ENCODE measurements around the gene TBC1D3B.
"Not testable (repeated sequence)": the region's sequence is repeated elsewhere in the genome, so short reads cannot be mapped to it uniquely, and the experiment has no call there.

DNA sequence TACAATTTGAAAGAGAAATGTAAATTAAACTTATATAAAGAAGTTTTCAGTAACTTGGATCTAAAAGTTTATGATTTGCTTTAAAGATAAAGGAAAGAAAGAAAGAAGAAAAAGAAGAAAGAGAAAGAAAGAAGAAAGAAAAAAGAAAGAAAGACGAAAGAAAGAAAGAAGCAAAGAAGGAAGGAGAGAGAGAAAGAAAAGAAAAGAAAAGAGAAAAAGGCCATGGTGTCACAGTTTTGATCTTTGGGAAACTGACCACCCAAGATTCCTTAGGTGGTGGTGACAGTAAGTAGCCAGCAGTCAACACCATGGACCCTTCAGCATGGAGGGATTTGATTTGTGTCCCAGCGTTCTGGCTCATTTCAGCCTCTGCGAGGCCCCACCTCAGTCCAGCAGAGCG lies 24.7 kb upstream of the TBC1D3B start:
- TF ChIP-seq, protein P1, sequence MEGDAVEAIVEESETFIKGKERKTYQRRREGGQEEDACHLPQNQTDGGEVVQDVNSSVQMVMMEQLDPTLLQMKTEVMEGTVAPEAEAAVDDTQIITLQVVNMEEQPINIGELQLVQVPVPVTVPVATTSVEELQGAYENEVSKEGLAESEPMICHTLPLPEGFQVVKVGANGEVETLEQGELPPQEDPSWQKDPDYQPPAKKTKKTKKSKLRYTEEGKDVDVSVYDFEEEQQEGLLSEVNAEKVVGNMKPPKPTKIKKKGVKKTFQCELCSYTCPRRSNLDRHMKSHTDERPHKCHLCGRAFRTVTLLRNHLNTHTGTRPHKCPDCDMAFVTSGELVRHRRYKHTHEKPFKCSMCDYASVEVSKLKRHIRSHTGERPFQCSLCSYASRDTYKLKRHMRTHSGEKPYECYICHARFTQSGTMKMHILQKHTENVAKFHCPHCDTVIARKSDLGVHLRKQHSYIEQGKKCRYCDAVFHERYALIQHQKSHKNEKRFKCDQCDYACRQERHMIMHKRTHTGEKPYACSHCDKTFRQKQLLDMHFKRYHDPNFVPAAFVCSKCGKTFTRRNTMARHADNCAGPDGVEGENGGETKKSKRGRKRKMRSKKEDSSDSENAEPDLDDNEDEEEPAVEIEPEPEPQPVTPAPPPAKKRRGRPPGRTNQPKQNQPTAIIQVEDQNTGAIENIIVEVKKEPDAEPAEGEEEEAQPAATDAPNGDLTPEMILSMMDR (IDR thresholded peaks at IDR 0.05; ENCODE audit: low read length), result not testable (repeated sequence)
- not testable (repeated sequence) for TF ChIP-seq EZH2phosphoT487 (IDR thresholded peaks at IDR 0.05; ENCODE audit: low read length)
